Effector memory CD4-positive, alpha-beta T cell (primary cell): ENCODE measurements around the gene FAM174A.

Experiments used
- DNase-seq, 3 donors: peaks; one replicate each; pipeline ENCODE4 v3.0.0-alpha.2; 2020
- H3K27ac ChIP-seq: 2 replicates; pipeline ENCODE4 v1.7.0; 2013; ENCODE audit warnings: mild to moderate bottlenecking, low read length, moderate library complexity; ENCODE audit not compliant: insufficient read depth, poor library complexity, severe bottlenecking
- H3K27me3 ChIP-seq: replicated peaks from 2 replicates; pipeline ENCODE4 v1.7.0; 2013; ENCODE audit warnings: mild to moderate bottlenecking, low read length; ENCODE audit not compliant: insufficient read depth, control insufficient read depth, poor library complexity, severe bottlenecking
- H3K36me3 ChIP-seq: 2 replicates; pipeline ENCODE4 v1.7.0; 2013; ENCODE audit warnings: mild to moderate bottlenecking, low read length, moderate library complexity; ENCODE audit not compliant: control insufficient read depth, insufficient read depth
- H3K4me1 ChIP-seq: 2 replicates; pipeline ENCODE4 v1.7.0; 2013; ENCODE audit warnings: low read length, mild to moderate bottlenecking; ENCODE audit not compliant: control insufficient read depth, insufficient read depth, poor library complexity, severe bottlenecking
- H3K4me3 ChIP-seq: 2 replicates; pipeline ENCODE4 v1.7.0; 2013; ENCODE audit warnings: low read length, low read depth, mild to moderate bottlenecking; ENCODE audit not compliant: insufficient read depth, poor library complexity, severe bottlenecking
- H3K9me3 ChIP-seq: 2 replicates; pipeline ENCODE4 v1.7.0; 2013; ENCODE audit warnings: mild to moderate bottlenecking, low read length, moderate library complexity; ENCODE audit not compliant: control insufficient read depth

The FAM174A gene

GRCh38 chr5:100520348-100520747, 14.8 kb upstream of the FAM174A start:
- DNase-seq: no peak
- H3K4me3 ChIP-seq: no peak overlapping the region
- no peaks in the 10 kb centered on the region for H3K9me3 ChIP-seq
- H3K4me1 ChIP-seq: no peaks in the 10 kb centered on the region
- no peaks in the 10 kb centered on the region for H3K36me3 ChIP-seq
- H3K27me3 ChIP-seq: no peaks in the 10 kb centered on the region
- no peak overlapping the region for H3K27ac ChIP-seq

GRCh38 chr5:100537946-100538345, 2.8 kb downstream of the FAM174A start:
- Histone ChIP-seq H3K27me3 (no peaks in the 10 kb centered on the region), H3K27ac (no peak overlapping the region), H3K4me1 (peaks cover 7% of the 10 kb centered on the region), H3K9me3 (no peaks in the 10 kb centered on the region), H3K36me3 (no peaks in the 10 kb centered on the region), H3K4me3 (no peak overlapping the region)
- no peak for DNase-seq

GRCh38 chr5:100539519-100539918, 4.3 kb downstream of the FAM174A start:
- Histone ChIP-seq H3K9me3 (no peaks in the 10 kb centered on the region), H3K36me3 (no peaks in the 10 kb centered on the region), H3K4me1 (peaks cover 7% of the 10 kb centered on the region), H3K27ac (no peak overlapping the region), H3K4me3 (no peak overlapping the region), H3K27me3 (no peaks in the 10 kb centered on the region)
- no peak for DNase-seq

GRCh38 chr5:100542086-100542485, 6.9 kb downstream of the FAM174A start:
- H3K4me1 ChIP-seq: no peaks in the 10 kb centered on the region
- H3K27me3 ChIP-seq: no peaks in the 10 kb centered on the region
- no peaks in the 10 kb centered on the region for H3K36me3 ChIP-seq
- H3K9me3 ChIP-seq: no peaks in the 10 kb centered on the region
- no peak overlapping the region for H3K27ac ChIP-seq
- H3K4me3 ChIP-seq: no peak overlapping the region
- no peak for DNase-seq

- Histone ChIP-seq H3K4me1 (peaks cover 6% of the 10 kb centered on the region), H3K27ac (no peak overlapping the region), H3K27me3 (no peaks in the 10 kb centered on the region), H3K9me3 (no peaks in the 10 kb centered on the region), H3K36me3 (no peaks in the 10 kb centered on the region), H3K4me3 (no peak overlapping the region)
- no peak for DNase-seq
These were observed 10.8 kb downstream of the FAM174A start for GRCh38 chr5:100546001-100546400.

- Histone ChIP-seq H3K27ac (no peak overlapping the region), H3K27me3 (no peaks in the 10 kb centered on the region), H3K9me3 (no peaks in the 10 kb centered on the region), H3K4me1 (peaks cover 6% of the 10 kb centered on the region), H3K4me3 (no peak overlapping the region), H3K36me3 (no peaks in the 10 kb centered on the region)
- DNase-seq: no peak
These were observed 15.4 kb downstream of the FAM174A start for GRCh38 chr5:100550531-100551051.

DNA sequence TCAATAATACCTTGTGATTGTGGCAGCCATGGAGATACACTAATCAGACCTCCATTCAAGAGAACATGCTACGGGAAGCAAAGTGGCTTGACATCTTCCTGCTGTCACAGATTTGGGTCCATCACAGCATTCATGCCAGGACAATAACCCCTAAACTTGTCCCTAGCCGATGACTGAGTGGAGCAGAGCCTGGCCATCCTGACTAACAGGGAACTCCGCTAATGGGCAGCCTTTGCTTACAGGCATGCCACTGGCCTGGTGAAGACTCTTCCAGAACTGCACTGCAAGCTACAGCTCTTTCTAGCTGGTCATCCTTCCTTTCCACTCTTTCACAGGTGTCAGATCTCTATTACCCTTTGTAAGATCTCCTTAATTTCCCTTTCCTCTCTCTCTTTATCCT, 16.0 kb downstream of the FAM174A start:
- H3K4me1 ChIP-seq: peaks cover 6% of the 10 kb centered on the region
- no peaks in the 10 kb centered on the region for H3K36me3 ChIP-seq
- H3K27ac ChIP-seq: no peak overlapping the region
- H3K27me3 ChIP-seq: no peaks in the 10 kb centered on the region
- no peak overlapping the region for H3K4me3 ChIP-seq
- DNase-seq: no peak
- no peaks in the 10 kb centered on the region for H3K9me3 ChIP-seq

GRCh38 chr5:100553209-100553608, 18.0 kb downstream of the FAM174A start:
- H3K27ac ChIP-seq: no peak overlapping the region
- H3K36me3 ChIP-seq: no peaks in the 10 kb centered on the region
- H3K4me3 ChIP-seq: no peak overlapping the region
- H3K9me3 ChIP-seq: no peaks in the 10 kb centered on the region
- H3K27me3 ChIP-seq: no peaks in the 10 kb centered on the region
- DNase-seq: no peak
- peaks cover 3% of the 10 kb centered on the region for H3K4me1 ChIP-seq

- H3K36me3 ChIP-seq: peaks cover 6% of the 10 kb centered on the region
- no peaks in the 10 kb centered on the region for H3K27me3 ChIP-seq
- H3K4me3 ChIP-seq: no peak overlapping the region
- no peaks in the 10 kb centered on the region for H3K4me1 ChIP-seq
- DNase-seq: no peak
- H3K27ac ChIP-seq: no peak overlapping the region
- H3K9me3 ChIP-seq: no peaks in the 10 kb centered on the region
These were observed 25.7 kb downstream of the FAM174A start for GRCh38 chr5:100560860-100561259.

- H3K36me3 ChIP-seq: peaks cover 6% of the 10 kb centered on the region
- no peaks in the 10 kb centered on the region for H3K27me3 ChIP-seq
- H3K9me3 ChIP-seq: no peaks in the 10 kb centered on the region
- no peak overlapping the region for H3K27ac ChIP-seq
- no peaks in the 10 kb centered on the region for H3K4me1 ChIP-seq
- no peak for DNase-seq
- H3K4me3 ChIP-seq: no peak overlapping the region
These were observed 27.6 kb downstream of the FAM174A start for GRCh38 chr5:100562821-100563220.
